Superior temporal gyrus (tissue), 1 donor: Measurements from ENCODE around the gene ACTG1.
A peak's percentile ranks its signal among the peaks of the same experiment; 100 is the strongest.
"Not testable (repeated sequence)": the region's sequence is repeated elsewhere in the genome, so short reads cannot be mapped to it uniquely, and the experiment has no call there.

Source experiments
- DNase-seq: peaks from one replicate; pipeline ENCODE4 v3.0.0-alpha.2; 2016; ENCODE audit errors: extremely low spot score

Gene ACTG1

DNA sequence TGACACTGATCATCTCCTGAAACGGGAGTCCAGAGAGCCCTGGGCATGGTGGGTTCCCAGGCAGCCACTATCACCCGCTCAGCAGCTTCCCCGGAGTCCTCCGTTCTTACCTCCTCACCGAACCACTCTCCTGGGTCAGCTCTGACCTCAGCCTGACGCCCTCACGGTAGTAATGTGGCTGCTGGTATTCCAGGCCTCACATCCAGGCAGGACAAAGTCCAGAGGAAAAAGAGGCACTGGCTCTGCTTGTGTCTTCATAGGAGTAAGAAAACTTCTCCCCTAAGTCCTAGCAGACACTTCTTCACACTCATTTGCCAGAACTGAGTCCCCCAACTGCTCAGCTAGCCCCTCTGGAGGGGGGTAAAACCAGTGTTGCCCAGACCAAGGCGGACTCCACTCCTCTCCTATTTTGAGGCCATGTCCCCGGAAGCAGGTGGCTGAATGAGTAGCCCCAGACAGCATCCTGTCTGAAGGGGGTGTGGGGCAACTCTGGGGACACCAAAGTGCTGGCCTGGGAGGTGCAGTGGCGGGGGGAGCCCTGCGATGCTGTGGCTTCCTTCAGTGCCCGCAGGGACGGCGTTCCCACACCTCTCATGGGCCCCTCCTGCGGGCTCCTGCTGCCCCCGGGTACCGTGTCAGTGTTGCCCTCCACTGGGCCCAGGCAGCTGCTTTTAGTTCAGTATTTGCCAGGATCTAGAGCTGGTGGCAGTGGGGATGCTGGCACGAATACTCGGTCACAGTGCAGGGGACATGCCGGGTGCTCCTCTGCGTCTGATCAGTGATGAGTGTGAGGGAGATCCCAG is 20.9 kb upstream of the ACTG1 start:
- DNase-seq = no peak

DNA sequence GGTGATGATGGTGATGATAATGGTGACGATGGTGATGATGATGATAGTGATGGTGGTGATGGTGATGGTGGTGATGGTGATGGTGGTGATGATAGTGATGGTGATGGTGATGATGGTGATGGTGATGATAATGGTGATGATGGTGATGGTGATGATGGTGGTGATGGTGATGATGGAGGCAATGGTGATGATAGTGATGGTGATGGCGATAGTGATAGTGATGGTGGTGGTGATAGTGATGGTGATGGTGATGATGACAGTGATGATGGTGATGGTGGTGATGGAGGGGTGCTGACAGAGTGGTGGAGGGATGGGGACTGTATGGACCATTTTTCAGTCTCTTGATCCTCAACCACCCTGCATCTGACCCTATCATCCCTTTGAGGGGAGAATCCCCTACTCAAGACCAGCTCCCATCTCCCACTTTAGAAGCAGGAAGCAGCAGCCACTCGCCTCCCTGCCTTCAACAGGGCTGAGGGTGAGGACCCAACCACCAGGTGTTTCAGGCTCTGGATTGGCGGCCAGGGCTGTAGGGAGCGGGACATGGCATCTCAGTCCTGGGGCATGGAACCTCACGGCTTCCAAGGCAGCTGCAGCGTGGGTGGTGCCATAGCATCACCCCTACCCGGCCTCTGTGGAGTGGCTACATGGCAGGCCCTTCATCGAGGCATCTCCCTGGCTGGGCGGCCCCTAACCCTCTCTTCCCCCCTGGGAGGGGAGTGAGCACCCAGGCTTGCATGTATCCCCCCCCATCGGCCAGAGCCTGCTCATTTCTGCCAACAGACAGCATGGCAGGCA is 20.1 kb upstream of the ACTG1 start:
- no peak for DNase-seq

DNA sequence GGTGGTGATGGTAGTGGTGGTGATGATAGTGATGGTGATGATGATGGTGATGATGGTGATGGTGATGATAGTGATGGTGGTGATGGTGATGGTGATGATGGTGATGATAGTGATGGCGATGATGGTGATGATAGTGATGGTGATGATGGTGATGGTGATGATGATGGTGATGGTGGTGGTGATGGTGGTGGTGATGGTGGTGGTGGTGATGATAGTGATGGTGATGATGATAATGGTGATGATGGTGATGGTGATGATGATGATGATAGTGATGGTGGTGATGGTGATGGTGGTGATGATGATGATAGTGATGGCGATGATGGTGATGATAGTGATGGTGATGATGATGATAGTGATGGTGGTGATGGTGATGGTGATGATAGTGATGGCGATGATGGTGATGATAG is 19.4 kb upstream of the ACTG1 start:
- not testable (repeated sequence) for DNase-seq

DNA sequence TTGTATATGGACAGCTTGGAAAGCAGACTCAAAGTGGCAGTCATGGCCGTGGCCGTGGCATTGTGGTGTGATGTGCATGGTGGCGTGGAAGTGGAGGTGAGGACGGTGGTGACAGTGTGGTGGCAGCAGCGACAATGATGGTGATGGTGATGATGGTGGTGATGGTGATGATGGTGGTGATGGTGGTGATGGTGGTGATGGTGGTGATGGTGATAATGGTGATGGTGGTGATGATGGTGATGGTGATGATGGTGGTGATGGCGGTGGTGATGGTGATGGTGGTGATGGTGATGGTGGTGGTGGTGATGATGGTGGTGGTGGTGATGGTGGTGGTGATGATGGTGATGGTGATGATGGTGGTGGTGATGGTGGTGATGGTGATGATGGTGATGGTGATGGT is 18.4 kb upstream of the ACTG1 start:
- not testable (repeated sequence) for DNase-seq

DNA sequence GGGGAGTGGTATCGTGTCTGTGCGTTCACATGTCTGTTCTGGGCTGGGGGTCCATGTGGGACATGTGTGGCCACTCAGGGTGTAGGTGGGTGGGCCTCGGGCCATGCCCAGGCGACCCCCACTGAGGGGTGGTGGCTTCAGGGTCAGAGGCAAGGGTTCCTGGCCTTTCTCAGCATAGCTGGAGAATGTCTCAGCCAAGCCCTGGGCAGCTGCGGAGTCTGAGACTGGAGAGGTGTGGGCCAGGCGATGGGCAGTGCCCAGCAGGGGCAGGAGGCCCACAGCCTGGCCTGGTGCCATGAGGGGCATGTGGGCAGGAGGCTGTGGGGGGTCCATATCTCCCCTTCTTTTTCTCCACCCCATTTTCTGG is 16.8 kb upstream of the ACTG1 start:
- no peak for DNase-seq

DNA sequence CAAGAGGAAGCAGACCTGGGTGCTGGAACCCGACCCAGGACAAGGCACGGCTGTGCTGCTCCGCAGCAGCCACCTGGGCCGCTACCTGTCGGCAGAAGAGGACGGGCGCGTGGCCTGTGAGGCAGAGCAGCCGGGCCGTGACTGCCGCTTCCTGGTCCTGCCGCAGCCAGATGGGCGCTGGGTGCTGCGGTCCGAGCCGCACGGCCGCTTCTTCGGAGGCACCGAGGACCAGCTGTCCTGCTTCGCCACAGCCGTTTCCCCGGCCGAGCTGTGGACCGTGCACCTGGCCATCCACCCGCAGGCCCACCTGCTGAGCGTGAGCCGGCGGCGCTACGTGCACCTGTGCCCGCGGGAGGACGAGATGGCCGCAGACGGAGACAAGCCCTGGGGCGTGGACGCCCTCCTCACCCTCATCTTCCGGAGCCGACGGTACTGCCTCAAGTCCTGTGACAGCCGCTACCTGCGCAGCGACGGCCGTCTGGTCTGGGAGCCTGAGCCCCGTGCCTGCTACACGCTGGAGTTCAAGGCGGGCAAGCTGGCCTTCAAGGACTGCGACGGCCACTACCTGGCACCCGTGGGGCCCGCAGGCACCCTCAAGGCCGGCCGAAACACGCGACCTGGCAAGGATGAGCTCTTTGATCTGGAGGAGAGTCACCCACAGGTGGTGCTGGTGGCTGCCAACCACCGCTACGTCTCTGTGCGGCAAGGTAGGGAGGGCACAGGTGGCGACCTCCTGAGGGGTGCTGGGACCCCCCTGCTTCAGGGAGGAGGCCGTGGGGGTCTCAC is 16.2 kb upstream of the ACTG1 start:
- DNase-seq = no peak

DNA sequence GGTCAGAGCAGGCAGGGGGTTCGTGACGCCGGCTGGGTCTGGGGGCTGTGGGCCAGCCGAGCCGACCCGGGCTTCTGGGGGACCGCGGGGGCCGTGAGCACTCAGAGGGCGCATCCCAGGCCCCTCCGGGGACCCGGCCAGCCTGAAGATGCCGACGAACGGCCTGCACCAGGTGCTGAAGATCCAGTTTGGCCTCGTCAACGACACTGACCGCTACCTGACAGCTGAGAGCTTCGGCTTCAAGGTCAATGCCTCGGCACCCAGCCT is 15.7 kb upstream of the ACTG1 start:
- DNase-seq = no peak

DNA sequence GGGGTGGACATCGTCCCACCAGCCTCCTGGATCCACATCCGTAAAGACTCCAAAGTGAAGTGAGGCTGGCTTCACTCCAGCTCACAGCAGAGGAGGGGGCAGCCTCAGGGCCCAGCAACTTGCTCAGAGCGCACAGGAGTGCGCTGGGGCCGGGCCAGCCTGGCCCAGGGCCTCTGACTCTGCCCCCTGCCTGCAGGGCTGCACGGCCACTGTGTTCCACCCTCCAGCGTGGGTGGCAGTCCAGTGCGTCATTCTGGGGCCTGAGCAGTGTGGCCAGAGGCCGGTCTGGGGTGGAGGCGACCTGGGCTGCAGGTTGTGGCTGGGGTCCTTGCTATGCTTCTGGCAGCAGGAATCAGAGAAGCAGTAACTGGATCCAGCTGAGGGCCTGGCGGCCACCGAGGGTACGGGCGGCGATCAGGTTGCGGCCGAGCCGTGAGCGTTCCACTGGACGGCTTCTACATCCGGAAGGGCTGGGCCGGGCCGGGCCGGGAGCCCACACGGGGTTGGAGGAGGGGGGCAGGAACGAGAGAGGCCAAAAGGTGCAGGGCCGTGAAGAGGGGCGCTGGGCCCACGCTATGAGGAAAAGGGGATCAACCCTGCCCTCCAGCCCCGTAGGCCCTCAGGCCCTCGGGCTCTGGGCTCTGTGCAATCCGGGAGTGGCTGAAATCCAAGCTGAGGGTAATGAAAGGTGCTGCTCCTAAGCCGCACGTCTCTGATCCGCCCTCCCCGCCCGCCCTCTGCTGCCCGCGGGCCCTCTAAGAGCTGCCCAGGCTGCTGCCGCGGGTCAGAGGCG is 15.2 kb upstream of the ACTG1 start, which contains the start of gene FSCN2:
Gene FSCN2, plus strand, starts transcription at position 787 of the 793 bp plus-strand sequence. CDS start 155 bp downstream, outside the sequence.
- DNase-seq = no peak

DNA sequence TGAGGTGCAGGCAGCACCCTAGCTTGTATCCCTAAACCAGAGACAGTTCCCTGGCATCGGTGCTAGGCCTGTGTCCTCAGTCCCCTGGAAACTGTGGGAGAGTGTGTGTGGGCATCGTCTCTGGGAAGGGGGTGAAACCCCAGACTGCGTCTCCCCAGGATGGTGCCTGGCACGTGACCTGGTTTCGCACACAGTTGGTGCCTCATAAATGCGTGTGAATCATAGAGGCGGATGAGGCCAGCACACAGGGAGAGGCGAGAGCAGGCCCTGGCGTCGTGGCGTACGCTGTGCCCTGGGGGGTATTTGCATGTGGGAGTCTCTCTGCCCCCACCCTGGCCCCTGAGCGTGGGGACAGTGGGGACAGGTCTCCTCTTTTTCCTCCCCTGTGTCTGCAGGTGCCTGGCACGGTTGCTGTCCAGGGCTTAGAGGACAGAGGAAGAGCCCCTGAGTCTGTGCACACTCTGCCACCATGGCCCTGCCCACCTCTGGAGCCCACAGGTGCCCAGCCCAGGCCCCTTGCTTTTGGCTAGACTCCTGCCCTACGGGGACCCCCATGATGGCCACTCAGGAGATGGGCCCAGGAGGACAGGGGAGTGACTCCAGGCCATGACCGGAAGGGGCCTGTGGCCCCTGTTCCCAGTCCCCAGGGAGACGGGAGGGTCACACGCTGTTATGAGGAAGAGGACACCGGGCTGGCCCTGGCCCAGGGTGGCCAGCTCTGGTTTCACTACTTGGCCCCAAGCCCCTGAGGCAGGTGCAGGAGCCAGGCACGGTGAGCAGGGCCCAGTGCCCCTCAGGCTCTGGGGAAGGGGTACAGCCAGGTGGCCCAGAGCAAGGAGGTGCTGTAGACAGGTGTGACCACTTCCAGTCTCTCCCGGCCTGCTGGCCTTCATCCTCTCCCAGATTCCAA is 14.3 kb upstream of the ACTG1 start:
- DNase-seq = no peak

DNA sequence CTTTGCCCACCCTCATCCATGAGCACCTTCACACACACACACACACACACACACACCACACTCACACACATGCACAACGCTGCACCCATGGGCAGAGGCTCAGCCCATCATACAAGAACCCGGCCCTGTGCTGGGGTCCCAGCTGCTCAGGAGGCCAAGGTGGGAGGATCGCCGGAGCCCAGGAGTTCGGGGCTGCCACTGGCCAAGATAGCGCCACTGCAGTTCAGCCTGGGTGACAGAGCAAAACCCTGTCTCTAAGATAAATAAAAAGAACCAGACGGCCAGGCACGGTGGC is 12.2 kb upstream of the ACTG1 start:
- DNase-seq = no peak

DNA sequence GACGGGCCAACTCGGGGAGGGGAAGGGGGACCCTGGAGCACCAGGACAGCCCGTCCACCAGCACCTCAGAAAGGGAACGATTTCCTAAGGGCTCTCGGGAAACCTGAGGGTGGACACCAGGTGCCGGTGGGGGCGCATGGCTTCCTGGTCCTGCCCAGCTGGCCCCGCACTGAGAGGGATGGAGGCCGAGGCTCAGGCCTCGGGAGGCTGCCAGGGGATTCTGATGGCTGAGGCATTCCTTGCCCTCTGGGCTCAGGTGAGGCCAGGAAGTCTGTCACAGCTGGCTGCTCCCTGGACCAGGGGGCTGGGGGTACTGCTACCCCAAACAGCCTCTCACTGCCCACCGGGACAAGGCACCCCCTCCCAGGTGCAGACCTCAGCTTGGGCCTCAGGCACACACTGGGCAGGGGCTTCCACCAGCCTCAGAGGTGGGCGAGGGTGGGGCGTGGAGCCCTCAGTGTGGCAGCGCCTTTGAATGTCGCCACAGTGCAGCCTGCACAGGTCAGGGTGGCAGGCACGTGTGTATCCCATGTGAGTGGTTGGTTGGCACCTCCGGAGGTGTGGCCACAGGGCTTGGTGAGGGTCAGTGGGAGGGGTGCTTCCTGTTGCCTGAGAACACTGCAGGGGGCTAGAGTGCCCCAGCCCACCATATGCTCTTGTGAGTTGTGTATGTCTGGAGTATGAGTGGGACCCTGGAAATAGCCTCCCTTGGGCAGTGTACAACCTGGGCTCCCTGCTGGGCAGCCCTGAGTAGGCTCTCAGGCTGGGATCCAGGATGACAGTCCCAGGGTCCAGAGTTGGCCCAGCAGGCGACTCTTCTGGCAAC is 11.7 kb upstream of the ACTG1 start:
- DNase-seq = no peak

DNA sequence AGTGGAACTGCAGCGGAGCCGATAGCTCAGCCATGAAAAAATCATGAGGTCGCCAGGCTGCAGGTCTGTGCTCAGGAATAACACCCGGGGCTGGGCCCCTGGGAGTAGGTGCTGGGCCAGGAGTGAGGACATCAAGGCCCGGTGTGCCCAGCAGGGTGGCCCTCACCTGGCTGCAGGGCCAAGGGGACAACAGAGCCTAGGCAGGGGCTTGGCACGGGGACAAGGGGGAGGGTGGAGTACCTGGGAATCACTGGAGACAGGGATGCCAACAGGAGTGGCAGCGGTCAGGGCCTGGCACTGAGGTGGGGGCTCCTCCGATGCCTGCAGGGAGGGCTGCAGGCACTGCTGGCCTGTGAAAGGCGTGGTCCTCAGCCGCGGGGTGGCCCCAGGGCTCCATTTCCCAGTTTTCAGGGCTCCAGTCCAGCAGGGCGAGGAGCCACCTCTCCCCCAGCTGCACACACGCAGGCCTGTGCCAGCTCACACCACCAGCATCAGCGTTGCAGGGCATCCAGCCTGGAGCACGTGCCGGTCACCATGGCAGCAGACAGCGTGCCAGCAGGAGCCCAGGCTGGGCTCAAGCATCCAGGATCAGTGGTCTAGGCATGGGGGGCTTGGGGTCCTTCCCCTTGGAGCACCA is 10.9 kb upstream of the ACTG1 start:
- DNase-seq = peak; percentile 36

DNA sequence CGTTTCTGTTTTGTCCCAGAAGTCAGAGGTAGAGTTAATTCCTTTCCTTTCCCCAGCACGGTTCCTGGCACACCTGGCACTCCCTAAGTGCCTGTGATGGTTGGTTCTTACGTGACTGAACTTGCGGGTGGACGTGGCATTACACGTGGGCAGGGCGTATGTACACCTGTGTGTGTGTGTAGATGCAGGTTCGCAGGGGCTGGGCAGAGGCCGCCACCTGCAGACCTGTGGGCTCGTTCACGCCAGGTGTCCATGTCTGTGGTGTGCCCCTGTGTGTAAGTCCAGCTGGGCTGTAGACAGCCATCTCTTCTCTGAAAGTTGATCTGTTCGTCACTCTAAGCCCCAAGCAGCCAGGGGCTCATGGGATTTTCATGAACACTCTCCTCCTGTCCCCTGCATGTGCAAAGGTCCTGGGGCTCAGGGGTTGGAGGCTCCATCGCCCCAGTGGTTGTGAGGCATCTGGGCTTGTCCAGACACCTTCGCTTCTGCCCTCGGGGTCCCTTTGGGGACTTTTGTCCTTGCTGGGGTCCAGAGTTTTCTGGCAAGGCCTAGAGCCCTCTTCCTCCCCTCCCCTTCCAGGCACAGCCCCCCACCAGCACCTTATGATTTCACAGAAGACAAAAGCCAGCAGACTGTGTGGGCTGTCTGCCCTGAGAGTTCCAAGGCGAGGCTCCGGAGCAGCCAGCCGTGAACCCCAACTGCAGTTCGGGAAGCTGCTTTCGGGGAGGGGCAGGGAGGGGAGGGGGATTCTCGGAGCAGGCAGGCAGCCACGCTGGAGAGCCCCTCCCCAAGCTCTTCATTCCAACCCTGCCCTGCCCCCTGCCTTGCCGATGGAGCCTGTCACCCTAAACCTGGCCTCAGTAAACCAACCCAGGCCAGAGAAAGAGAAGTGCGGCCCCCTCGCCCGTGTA is 10.1 kb upstream of the ACTG1 start:
- no peak for DNase-seq

DNA sequence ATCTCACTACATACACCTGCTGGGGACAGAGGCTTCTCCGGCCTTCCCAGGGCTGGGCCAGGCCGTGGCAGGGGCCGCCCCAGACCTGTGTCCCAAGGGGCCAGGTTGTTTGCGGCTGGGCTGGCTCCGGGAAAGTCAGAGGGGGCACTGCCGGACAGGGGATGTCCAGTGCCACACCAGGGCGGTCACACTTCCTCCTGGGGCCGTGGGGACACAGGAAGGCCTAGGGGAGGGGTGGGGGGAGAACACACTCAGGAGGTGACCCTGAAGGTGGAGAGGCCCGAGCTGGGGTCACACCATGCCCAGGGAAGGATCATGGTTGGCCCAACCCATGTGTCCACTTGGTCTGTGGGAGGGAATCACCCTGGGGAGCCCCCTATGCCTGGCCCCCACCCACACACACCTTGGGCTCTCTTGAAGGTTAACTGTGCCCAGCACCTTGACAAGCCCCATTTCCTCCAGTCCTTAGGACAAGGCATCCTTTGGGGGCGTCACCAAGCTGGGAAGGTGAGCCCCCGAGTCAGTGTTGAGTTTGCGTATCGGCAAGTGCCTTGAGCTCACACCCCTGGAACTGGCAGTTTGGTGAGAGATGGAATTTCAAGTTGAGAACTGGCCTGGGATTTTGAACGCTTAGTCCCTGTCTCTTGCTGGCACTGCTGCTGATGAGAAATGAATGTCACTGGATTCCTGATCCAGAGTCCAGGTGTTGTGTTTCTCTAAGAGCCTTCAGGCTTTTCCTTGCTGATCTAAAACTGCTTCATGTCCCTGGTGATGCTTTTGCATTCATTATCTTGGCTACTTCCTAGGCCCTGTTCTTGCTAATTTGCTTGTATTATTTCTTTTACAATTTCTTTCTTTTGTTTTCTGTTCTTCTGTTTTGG is 7.7 kb upstream of the ACTG1 start:
- no peak for DNase-seq

DNA sequence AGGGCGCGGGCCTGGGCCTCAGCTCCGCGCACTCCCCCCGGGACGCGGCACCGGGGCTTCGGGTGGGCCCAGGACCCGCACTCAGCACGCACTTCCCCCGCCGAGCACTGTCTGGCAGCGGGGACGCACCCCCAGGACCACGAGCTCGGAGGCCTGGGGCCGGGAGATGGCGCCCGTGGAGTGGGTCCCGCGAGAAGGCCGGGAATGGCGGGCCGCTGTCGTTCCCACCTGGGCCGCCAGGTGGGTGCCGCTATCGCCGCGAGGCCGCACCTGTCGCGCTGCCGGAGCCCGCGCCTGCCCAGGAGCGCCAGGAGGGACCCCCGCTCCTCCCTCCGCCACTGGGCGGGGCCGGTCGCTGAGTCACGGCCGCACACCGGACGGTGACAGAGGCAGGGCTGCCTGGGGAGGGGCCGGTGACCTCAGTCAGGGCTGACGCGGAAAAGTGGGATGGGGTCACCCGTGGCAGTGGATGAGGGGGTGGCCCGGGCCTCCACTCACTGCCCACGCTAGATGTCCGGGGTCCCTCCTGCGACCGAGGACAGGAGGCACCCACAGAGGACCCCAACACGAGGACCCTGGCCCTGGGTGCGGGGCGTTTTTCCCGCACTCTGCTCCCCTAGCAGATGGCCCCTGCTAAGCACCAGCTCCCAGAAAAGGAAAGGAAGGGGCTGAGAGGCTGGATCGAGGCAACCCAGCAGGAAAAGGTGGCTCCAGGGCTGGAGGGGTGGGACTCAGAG is 6.9 kb upstream of the ACTG1 start:
- no peak for DNase-seq

DNA sequence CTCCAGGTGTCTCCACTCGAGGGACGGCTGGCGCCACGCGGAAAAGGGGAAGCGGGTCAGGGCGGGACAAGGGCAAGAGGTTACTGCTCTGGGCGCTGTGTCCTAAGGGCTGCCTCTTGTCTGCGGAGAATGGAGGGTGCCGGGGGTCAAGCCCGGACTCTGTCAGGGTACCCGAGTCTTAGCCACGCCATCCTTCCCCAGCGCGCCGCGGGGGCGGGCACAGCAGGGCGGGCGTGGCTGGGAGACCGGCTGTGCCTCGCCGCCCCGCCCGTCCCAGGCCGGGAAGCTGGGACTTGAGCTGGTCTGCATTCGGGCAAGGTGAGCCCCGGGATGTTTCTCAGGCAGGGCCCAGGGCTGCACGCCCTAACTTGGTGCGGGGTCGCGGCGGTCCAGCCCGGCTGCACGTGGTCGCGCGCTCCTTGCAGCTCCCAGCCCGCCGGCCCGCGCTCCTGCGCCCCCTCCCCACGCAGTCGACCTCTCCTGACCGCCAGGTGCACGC is 6.2 kb upstream of the ACTG1 start:
- no peak for DNase-seq
